Measurements from ENCODE around the gene CENPX.

The CENPX gene

GRCh38 chr17:81978524-81979298 lies 44.0 kb downstream of the CENPX start:
- DNase-seq: no peak

GRCh38 chr17:81977211-81977808 lies 45.4 kb downstream of the CENPX start, which contains the start of gene ASPSCR1:
Gene ASPSCR1, plus strand, starts transcription at chr17:81977629. Its CDS starts 18 bp downstream, at chr17:81977647.
- DNase-seq: peak; percentile 92

- DNase-seq: no peak
Observed at GRCh38 chr17:81976332-81977210, 46.1 kb downstream of the CENPX start.

- DNase-seq: no peak
Observed at GRCh38 chr17:81973432-81973831, 49.2 kb downstream of the CENPX start.

- no peak for DNase-seq
Observed at GRCh38 chr17:81968850-81969812, 53.5 kb downstream of the CENPX start.

All from fibroblast of skin of abdomen (primary cell).